Mesenchymal stem cell (in vitro differentiated cells and primary cell): Measurements from ENCODE around the gene RCAN3.

Experiments used
- DNase-seq: peaks from one replicate; pipeline ENCODE4 v3.0.0-alpha.2; 2013
- H2AFZ ChIP-seq: one replicate; pipeline ENCODE4 v1.6.1; 2013; ENCODE audit warnings: low read depth, mild to moderate bottlenecking, control low read depth, inconsistent platforms, low read length, moderate library complexity
- H2AK5ac ChIP-seq: 2 replicates; pipeline ENCODE4 v1.6.1; 2013; ENCODE audit warnings: low read length, moderate library complexity, mild to moderate bottlenecking, inconsistent platforms; ENCODE audit not compliant: severe bottlenecking
- H2BK120ac ChIP-seq: one replicate; pipeline ENCODE4 v1.6.1; 2013; ENCODE audit warnings: low read depth, mild to moderate bottlenecking, inconsistent platforms, low read length, moderate library complexity
- H2BK12ac ChIP-seq, 2 experiments: one replicate each; pipeline ENCODE4 v1.6.1; 2013; ENCODE audit warnings: inconsistent platforms in 2 of 2, low read length in 2 of 2, mild to moderate bottlenecking in 2 of 2, moderate library complexity in 2 of 2, control low read depth in 1 of 2
- H2BK15ac ChIP-seq: one replicate; pipeline ENCODE4 v1.6.1; 2013; ENCODE audit warnings: mild to moderate bottlenecking, low read depth, inconsistent platforms; ENCODE audit not compliant: poor library complexity, severe bottlenecking
- H2BK5ac ChIP-seq: 2 replicates; pipeline ENCODE4 v1.6.1; 2013; ENCODE audit warnings: low read depth, mild to moderate bottlenecking, low read length, control low read depth, inconsistent platforms; ENCODE audit not compliant: poor library complexity, severe bottlenecking
- H3K14ac ChIP-seq, 2 experiments: one replicate each; pipeline ENCODE4 v1.6.1; 2013; ENCODE audit warnings: inconsistent platforms in 2 of 2, low read length in 2 of 2, control low read depth in 1 of 2, mild to moderate bottlenecking in 1 of 2, moderate library complexity in 1 of 2
- H3K18ac ChIP-seq, 2 experiments: one replicate each; pipeline ENCODE4 v1.6.1; 2013; ENCODE audit warnings: inconsistent platforms in 2 of 2, low read length in 2 of 2, control low read depth in 1 of 2, low read depth in 1 of 2, mild to moderate bottlenecking in 1 of 2
- H3K23ac ChIP-seq, 2 experiments: one replicate each; pipeline ENCODE4 v1.6.1; 2013; ENCODE audit warnings: inconsistent platforms in 2 of 2, low read length in 2 of 2, mild to moderate bottlenecking in 2 of 2, moderate library complexity in 2 of 2, control low read depth in 1 of 2
- H3K27ac ChIP-seq: 2 replicates; pipeline ENCODE4 v1.5.1; 2013; ENCODE audit warnings: mild to moderate bottlenecking, moderate library complexity, low read length, control low read depth, inconsistent platforms; ENCODE audit not compliant: poor library complexity, severe bottlenecking
- H3K27me3 ChIP-seq, 2 experiments: 2 replicates each; pipeline versions ENCODE4 v1.6.1 to v1.7.0; 2013; ENCODE audit warnings: low read length in 2 of 2, mild to moderate bottlenecking in 2 of 2, moderate library complexity in 2 of 2, control low read depth in 1 of 2, inconsistent platforms in 1 of 2; ENCODE audit not compliant: control insufficient read depth in 1 of 2, insufficient read depth in 1 of 2
- H3K36me3 ChIP-seq, 2 experiments: 2 replicates each; pipeline versions ENCODE4 v1.6.1 to v1.7.0; 2013; ENCODE audit warnings: low read length in 2 of 2, control low read depth in 1 of 2, inconsistent platforms in 1 of 2, low read depth in 1 of 2, mild to moderate bottlenecking in 1 of 2; ENCODE audit not compliant: insufficient read depth in 2 of 2, control insufficient read depth in 1 of 2
- H3K4ac ChIP-seq, 2 experiments: one replicate each; pipeline ENCODE4 v1.6.1; 2013; ENCODE audit warnings: inconsistent platforms in 2 of 2, low read length in 2 of 2, mild to moderate bottlenecking in 2 of 2, moderate library complexity in 2 of 2, control low read depth in 1 of 2, low read depth in 1 of 2
- H3K4me1 ChIP-seq: 2 replicates; pipeline ENCODE4 v1.6.1; 2013; ENCODE audit warnings: low read depth, low read length, control low read depth; ENCODE audit not compliant: control insufficient read depth, insufficient read depth
- H3K4me2 ChIP-seq: 2 replicates; pipeline ENCODE4 v1.6.1; 2013; ENCODE audit warnings: low read length, mild to moderate bottlenecking, inconsistent platforms; ENCODE audit not compliant: poor library complexity, severe bottlenecking
- H3K4me3 ChIP-seq, 2 experiments: 2 replicates each; pipeline versions ENCODE4 v1.5.1 to v1.7.0; 2013; ENCODE audit warnings: low read length in 2 of 2, mild to moderate bottlenecking in 2 of 2, control low read depth in 1 of 2, low read depth in 1 of 2; ENCODE audit not compliant: insufficient read depth in 1 of 2
- H3K79me1 ChIP-seq: replicated peaks from 2 replicates; pipeline ENCODE4 v1.6.1; 2013; ENCODE audit warnings: mild to moderate bottlenecking, control low read depth, low read length, inconsistent platforms; ENCODE audit not compliant: poor library complexity, severe bottlenecking
- H3K9ac ChIP-seq: 2 replicates; pipeline ENCODE4 v1.7.0; 2013; ENCODE audit warnings: mild to moderate bottlenecking, low read length, moderate library complexity
- H3K9me3 ChIP-seq: 2 replicates; pipeline ENCODE4 v1.7.0; 2013; ENCODE audit warnings: mild to moderate bottlenecking, low read length; ENCODE audit not compliant: control insufficient read depth
- H4K8ac ChIP-seq: one replicate; pipeline ENCODE4 v1.6.1; 2013; ENCODE audit warnings: inconsistent platforms, mild to moderate bottlenecking, low read length, moderate library complexity
- H4K91ac ChIP-seq: one replicate; pipeline ENCODE4 v1.6.1; 2013; ENCODE audit warnings: mild to moderate bottlenecking, low read length, inconsistent platforms
- WGBS: methylation state at CpG from one replicate; pipeline ENCODE4 v1.1.7; 2013; ENCODE audit warnings: mixed read lengths; 5-methylcytosine and 5-hydroxymethylcytosine counted together

Gene RCAN3

GRCh38 chr1:24493785-24494184 lies 8.9 kb upstream of the RCAN3 start:
- no peak for DNase-seq
- WGBS: 98% methylated on average over 3 of the region's 3 CpGs
- Histone ChIP-seq H3K4me3 (no peak overlapping the region), H3K18ac (no peak overlapping the region), H2BK120ac (no peak overlapping the region), H3K36me3 (no peaks in the 10 kb centered on the region), H2BK5ac (no peak overlapping the region), H3K4me2 (no peak overlapping the region), H2BK15ac (no peak overlapping the region), H3K9ac (no peak overlapping the region), H3K27ac (no peak overlapping the region), H3K27me3 (peaks cover 33 to 38% of the 10 kb centered on the region in 2 experiments), H4K8ac (no peak overlapping the region), H3K4ac (no peak overlapping the region), H2AFZ (no peak overlapping the region), H3K9me3 (peaks cover 7% of the 10 kb centered on the region), H3K23ac (no peak overlapping the region), H3K14ac (no peak overlapping the region), H4K91ac (no peak overlapping the region), H2AK5ac (no peak overlapping the region), H2BK12ac (no peak overlapping the region), H3K4me1 (no peaks in the 10 kb centered on the region), H3K79me1 (no peaks in the 10 kb centered on the region)

GRCh38 chr1:24498589-24498988 lies 4.0 kb upstream of the RCAN3 start:
- peaks cover 12% of the 10 kb centered on the region for H3K4me1 ChIP-seq
- H4K91ac ChIP-seq: no peak overlapping the region
- no peak overlapping the region for H3K27ac ChIP-seq
- H3K9ac ChIP-seq: no peak overlapping the region
- WGBS: 97% methylated on average over 12 of the region's 12 CpGs
- peaks cover 28 to 30% of the 10 kb centered on the region in 2 experiments for H3K27me3 ChIP-seq
- no peak overlapping the region for H2BK120ac ChIP-seq
- no peak overlapping the region for H2BK5ac ChIP-seq
- no peaks in the 10 kb centered on the region for H3K79me1 ChIP-seq
- H3K4me3 ChIP-seq: no peak overlapping the region
- H3K23ac ChIP-seq: no peak overlapping the region
- no peak for DNase-seq
- H3K4me2 ChIP-seq: no peak overlapping the region
- no peak overlapping the region for H4K8ac ChIP-seq
- no peak overlapping the region for H3K18ac ChIP-seq
- no peak overlapping the region for H3K14ac ChIP-seq
- no peak overlapping the region for H3K4ac ChIP-seq
- no peak overlapping the region for H2AFZ ChIP-seq
- H2BK12ac ChIP-seq: no peak overlapping the region
- no peak overlapping the region for H2BK15ac ChIP-seq
- H2AK5ac ChIP-seq: no peak overlapping the region
- no peaks in the 10 kb centered on the region for H3K36me3 ChIP-seq
- H3K9me3 ChIP-seq: peaks cover 3% of the 10 kb centered on the region

- H3K36me3 ChIP-seq: no peaks in the 10 kb centered on the region
- no peak overlapping the region for H3K27ac ChIP-seq
- no peak overlapping the region for H4K91ac ChIP-seq
- no peak overlapping the region for H3K23ac ChIP-seq
- peaks cover 3% of the 10 kb centered on the region for H3K9me3 ChIP-seq
- no peak overlapping the region for H2AK5ac ChIP-seq
- H3K27me3 ChIP-seq: peaks cover 28% of the 10 kb centered on the region in 2 experiments
- H3K4me2 ChIP-seq: no peak overlapping the region
- H2BK15ac ChIP-seq: no peak overlapping the region
- no peak overlapping the region for H2BK5ac ChIP-seq
- peaks cover 14% of the 10 kb centered on the region for H3K4me1 ChIP-seq
- H3K79me1 ChIP-seq: no peaks in the 10 kb centered on the region
- no peak for DNase-seq
- H3K9ac ChIP-seq: no peak overlapping the region
- no peak overlapping the region for H3K14ac ChIP-seq
- H4K8ac ChIP-seq: no peak overlapping the region
- 93% methylated on average over 5 of the region's 5 CpGs for WGBS
- no peak overlapping the region for H3K4ac ChIP-seq
- no peak overlapping the region for H2BK12ac ChIP-seq
- no peak overlapping the region for H3K4me3 ChIP-seq
- no peak overlapping the region for H3K18ac ChIP-seq
- no peak overlapping the region for H2AFZ ChIP-seq
- no peak overlapping the region for H2BK120ac ChIP-seq
Observed at GRCh38 chr1:24500448-24501048, 2.1 kb upstream of the RCAN3 start.

- peak overlapping the region; percentile 72 for H4K8ac ChIP-seq
- H2BK12ac ChIP-seq: peak overlapping the region in 1 of 2 experiments; percentile 2
- peak overlapping the region in 1 of 2 experiments; percentile 83 for H3K4me3 ChIP-seq
- no peak overlapping the region for H3K14ac ChIP-seq
- no peaks in the 10 kb centered on the region for H3K36me3 ChIP-seq
- H3K27ac ChIP-seq: no peak overlapping the region
- no peak overlapping the region for H4K91ac ChIP-seq
- H3K27me3 ChIP-seq: peaks cover 19 to 20% of the 10 kb centered on the region in 2 experiments
- H2BK15ac ChIP-seq: peak overlapping the region; percentile 41
- peak; percentile 44 for DNase-seq
- peak overlapping the region in 1 of 2 experiments; percentile 70 for H3K18ac ChIP-seq
- no peak overlapping the region for H2AK5ac ChIP-seq
- no peak overlapping the region for H2AFZ ChIP-seq
- H3K23ac ChIP-seq: no peak overlapping the region
- peaks cover 14% of the 10 kb centered on the region for H3K4me1 ChIP-seq
- no peak overlapping the region for H2BK5ac ChIP-seq
- H2BK120ac ChIP-seq: no peak overlapping the region
- H3K9ac ChIP-seq: peak overlapping the region; percentile 88
- H3K79me1 ChIP-seq: peaks cover 1% of the 10 kb centered on the region
- 82% methylated on average over 16 of the region's 16 CpGs for WGBS
- H3K4me2 ChIP-seq: no peak overlapping the region
- H3K9me3 ChIP-seq: no peaks in the 10 kb centered on the region
- no peak overlapping the region for H3K4ac ChIP-seq
Observed at GRCh38 chr1:24501371-24502064, 1.1 kb upstream of the RCAN3 start.
